ENCODE data around the gene NXF1. TPM values are rescaled to one million over a fixed set of nuclear protein-coding genes. Genes with fewer than 3 reads are reported as not detected.

NXF1 gene
- total RNA-seq, 1 donor: 169 TPM

- Histone ChIP-seq H3K9me3 (ENCODE audit: low read depth, low read length) (no peaks in the 10 kb centered on the region), H3K27me3 (ENCODE audit: insufficient read depth, low read length) (no peaks in the 10 kb centered on the region), H3K4me1 (ENCODE audit: insufficient read depth, low read length) (peaks cover 42% of the 10 kb centered on the region), H3K4me3 (ENCODE audit: low read length) (no peak overlapping the region)
Measured at GRCh38 chr11:62806611-62807121, 1.4 kb upstream of the NXF1 start.

GRCh38 chr11:62805961-62806441 lies 761 bp upstream of the NXF1 start:
- H3K9me3 ChIP-seq (ENCODE audit: low read depth, low read length): no peaks in the 10 kb centered on the region
- H3K4me1 ChIP-seq (ENCODE audit: insufficient read depth, low read length): peaks cover 42% of the 10 kb centered on the region
- no peaks in the 10 kb centered on the region for H3K27me3 ChIP-seq (ENCODE audit: insufficient read depth, low read length)
- peak overlapping the region; percentile 94 for H3K4me3 ChIP-seq (ENCODE audit: low read length)

GRCh38 chr11:62804310-62805075 lies 747 bp downstream of the NXF1 start:
- Histone ChIP-seq H3K9me3 (ENCODE audit: low read depth, low read length) (no peaks in the 10 kb centered on the region), H3K27me3 (ENCODE audit: insufficient read depth, low read length) (no peaks in the 10 kb centered on the region), H3K4me1 (ENCODE audit: insufficient read depth, low read length) (peaks cover 42% of the 10 kb centered on the region), H3K4me3 (ENCODE audit: low read length) (peak overlapping the region; percentile 94)

- no peaks in the 10 kb centered on the region for H3K27me3 ChIP-seq (ENCODE audit: insufficient read depth, low read length)
- H3K4me3 ChIP-seq (ENCODE audit: low read length): no peak overlapping the region
- no peaks in the 10 kb centered on the region for H3K9me3 ChIP-seq (ENCODE audit: low read depth, low read length)
- H3K4me1 ChIP-seq (ENCODE audit: insufficient read depth, low read length): peaks cover 19% of the 10 kb centered on the region
Measured at GRCh38 chr11:62801071-62801470, 4.2 kb downstream of the NXF1 start.

GRCh38 chr11:62799486-62799885 lies 5.8 kb downstream of the NXF1 start:
- Histone ChIP-seq H3K27me3 (ENCODE audit: insufficient read depth, low read length) (no peaks in the 10 kb centered on the region), H3K9me3 (ENCODE audit: low read depth, low read length) (no peaks in the 10 kb centered on the region), H3K4me3 (ENCODE audit: low read length) (no peak overlapping the region), H3K4me1 (ENCODE audit: insufficient read depth, low read length) (peaks cover 13% of the 10 kb centered on the region)

- peaks cover 13% of the 10 kb centered on the region for H3K4me1 ChIP-seq (ENCODE audit: insufficient read depth, low read length)
- H3K27me3 ChIP-seq (ENCODE audit: insufficient read depth, low read length): no peaks in the 10 kb centered on the region
- no peaks in the 10 kb centered on the region for H3K9me3 ChIP-seq (ENCODE audit: low read depth, low read length)
- H3K4me3 ChIP-seq (ENCODE audit: low read length): no peak overlapping the region
Measured at GRCh38 chr11:62796281-62796680, 9.0 kb downstream of the NXF1 start.

- H3K4me3 ChIP-seq (ENCODE audit: low read length): no peak overlapping the region
- H3K9me3 ChIP-seq (ENCODE audit: low read depth, low read length): no peaks in the 10 kb centered on the region
- H3K27me3 ChIP-seq (ENCODE audit: insufficient read depth, low read length): no peaks in the 10 kb centered on the region
- H3K4me1 ChIP-seq (ENCODE audit: insufficient read depth, low read length): peaks cover 31% of the 10 kb centered on the region
Measured at GRCh38 chr11:62794201-62794775, 11.0 kb downstream of the NXF1 start.

GRCh38 chr11:62792202-62792575 lies 13.1 kb downstream of the NXF1 start:
- Histone ChIP-seq H3K27me3 (ENCODE audit: insufficient read depth, low read length) (no peaks in the 10 kb centered on the region), H3K9me3 (ENCODE audit: low read depth, low read length) (no peaks in the 10 kb centered on the region), H3K4me1 (ENCODE audit: insufficient read depth, low read length) (peaks cover 48% of the 10 kb centered on the region), H3K4me3 (ENCODE audit: low read length) (peak overlapping the region; percentile 85)

- H3K4me1 ChIP-seq (ENCODE audit: insufficient read depth, low read length): peaks cover 48% of the 10 kb centered on the region
- peak within 1 kb of the TSS; percentile 85 for H3K4me3 ChIP-seq (ENCODE audit: low read length)
- no peaks in the 10 kb centered on the region for H3K27me3 ChIP-seq (ENCODE audit: insufficient read depth, low read length)
- H3K9me3 ChIP-seq (ENCODE audit: low read depth, low read length): no peaks in the 10 kb centered on the region
Measured at GRCh38 chr11:62791501-62792201, 13.6 kb downstream of the NXF1 start, which contains the start of gene TMEM223. TMEM223 (minus strand) TSS chr11:62792006; CDS start chr11:62791994, 12 bp downstream.

- peaks cover 58% of the 10 kb centered on the region for H3K4me1 ChIP-seq (ENCODE audit: insufficient read depth, low read length)
Measured at GRCh38 chr11:62789576-62789975, 15.7 kb downstream of the NXF1 start.

GRCh38 chr11:62788991-62789390 lies 16.2 kb downstream of the NXF1 start:
- H3K9me3 ChIP-seq (ENCODE audit: low read depth, low read length): no peaks in the 10 kb centered on the region
- no peaks in the 10 kb centered on the region for H3K27me3 ChIP-seq (ENCODE audit: insufficient read depth, low read length)
- H3K4me1 ChIP-seq (ENCODE audit: insufficient read depth, low read length): peaks cover 58% of the 10 kb centered on the region
- no peak overlapping the region for H3K4me3 ChIP-seq (ENCODE audit: low read length)

More at GRCh38 chr11:62789576-62789975, 15.7 kb downstream of the NXF1 start:
- no peak overlapping the region for H3K4me3 ChIP-seq (ENCODE audit: low read length)
- H3K9me3 ChIP-seq (ENCODE audit: low read depth, low read length): no peaks in the 10 kb centered on the region
- H3K27me3 ChIP-seq (ENCODE audit: insufficient read depth, low read length): no peaks in the 10 kb centered on the region

GRCh38 chr11:62787005-62787759 lies 18.1 kb downstream of the NXF1 start, which contains the start of gene TMEM179B:
TMEM179B (plus strand) TSS chr11:62787402; CDS start chr11:62787432, 30 bp downstream.
- H3K9me3 ChIP-seq (ENCODE audit: low read depth, low read length): no peaks in the 10 kb centered on the region
- H3K27me3 ChIP-seq (ENCODE audit: insufficient read depth, low read length): no peaks in the 10 kb centered on the region
- peak within 1 kb of the TSS; percentile 65 for H3K4me3 ChIP-seq (ENCODE audit: low read length)
- H3K4me1 ChIP-seq (ENCODE audit: insufficient read depth, low read length): peaks cover 53% of the 10 kb centered on the region

GRCh38 chr11:62786318-62787004 lies 18.8 kb downstream of the NXF1 start:
- peak overlapping the region; percentile 65 for H3K4me3 ChIP-seq (ENCODE audit: low read length)
- peaks cover 48% of the 10 kb centered on the region for H3K4me1 ChIP-seq (ENCODE audit: insufficient read depth, low read length)
- no peaks in the 10 kb centered on the region for H3K27me3 ChIP-seq (ENCODE audit: insufficient read depth, low read length)
- no peaks in the 10 kb centered on the region for H3K9me3 ChIP-seq (ENCODE audit: low read depth, low read length)

GRCh38 chr11:62782753-62783152 lies 22.5 kb downstream of the NXF1 start:
- Histone ChIP-seq H3K9me3 (ENCODE audit: low read depth, low read length) (no peaks in the 10 kb centered on the region), H3K27me3 (ENCODE audit: insufficient read depth, low read length) (no peaks in the 10 kb centered on the region), H3K4me3 (ENCODE audit: low read length) (no peak overlapping the region), H3K4me1 (ENCODE audit: insufficient read depth, low read length) (peaks cover 12% of the 10 kb centered on the region)
